Germinal center (tissue), 1 donor: ENCODE results near the gene MAP3K8.
"Not testable (repeated sequence)": the region's sequence is repeated elsewhere in the genome, so short reads cannot be mapped to it uniquely, and the experiment has no call there.

Experiments
- DNase-seq: peaks from one replicate; pipeline ENCODE4 v3.0.0; 2012; ENCODE audit warnings: mixed read lengths, low spot score

MAP3K8 gene

GRCh38 chr10:30422981-30423654, 10.9 kb upstream of the MAP3K8 start:
- peak; percentile 55 for DNase-seq

GRCh38 chr10:30423655-30424275, 10.2 kb upstream of the MAP3K8 start:
- not testable (repeated sequence) for DNase-seq

- DNase-seq, result no peak
These were observed 8.5 kb upstream of the MAP3K8 start for GRCh38 chr10:30425336-30426075.

GRCh38 chr10:30430544-30431298, 3.3 kb upstream of the MAP3K8 start:
- no peak for DNase-seq

- no peak for DNase-seq
These were observed 2.5 kb upstream of the MAP3K8 start for GRCh38 chr10:30431435-30431911.

- peak; percentile 50 for DNase-seq
These were observed 1.2 kb upstream of the MAP3K8 start for GRCh38 chr10:30432622-30433305.

GRCh38 chr10:30433306-30433729, 666 bp upstream of the MAP3K8 start:
- DNase-seq, result no peak

- peak; percentile 75 for DNase-seq
These were observed 489 bp downstream of the MAP3K8 start for GRCh38 chr10:30434273-30435072.

- DNase-seq, result no peak
These were observed 1.1 kb downstream of the MAP3K8 start for GRCh38 chr10:30435073-30435422.

GRCh38 chr10:30435499-30436167, 1.6 kb downstream of the MAP3K8 start:
- DNase-seq, result not testable (repeated sequence)

- DNase-seq, result no peak
These were observed 2.2 kb downstream of the MAP3K8 start for GRCh38 chr10:30436191-30436611.

- DNase-seq, result no peak
These were observed 2.7 kb downstream of the MAP3K8 start for GRCh38 chr10:30436671-30437030.

- no peak for DNase-seq
These were observed 3.3 kb downstream of the MAP3K8 start for GRCh38 chr10:30437031-30437841.

GRCh38 chr10:30438021-30438850, 4.3 kb downstream of the MAP3K8 start:
- DNase-seq, result no peak

GRCh38 chr10:30439931-30440330, 5.9 kb downstream of the MAP3K8 start:
- no peak for DNase-seq

- DNase-seq, result no peak
These were observed 8.1 kb downstream of the MAP3K8 start for GRCh38 chr10:30442019-30442606.

- DNase-seq, result no peak
These were observed 9.1 kb downstream of the MAP3K8 start for GRCh38 chr10:30443049-30443448.

- no peak for DNase-seq
These were observed 11.7 kb downstream of the MAP3K8 start for GRCh38 chr10:30445711-30446110.
